ENCODE results near the gene NRIP2.

Gene NRIP2

DNA sequence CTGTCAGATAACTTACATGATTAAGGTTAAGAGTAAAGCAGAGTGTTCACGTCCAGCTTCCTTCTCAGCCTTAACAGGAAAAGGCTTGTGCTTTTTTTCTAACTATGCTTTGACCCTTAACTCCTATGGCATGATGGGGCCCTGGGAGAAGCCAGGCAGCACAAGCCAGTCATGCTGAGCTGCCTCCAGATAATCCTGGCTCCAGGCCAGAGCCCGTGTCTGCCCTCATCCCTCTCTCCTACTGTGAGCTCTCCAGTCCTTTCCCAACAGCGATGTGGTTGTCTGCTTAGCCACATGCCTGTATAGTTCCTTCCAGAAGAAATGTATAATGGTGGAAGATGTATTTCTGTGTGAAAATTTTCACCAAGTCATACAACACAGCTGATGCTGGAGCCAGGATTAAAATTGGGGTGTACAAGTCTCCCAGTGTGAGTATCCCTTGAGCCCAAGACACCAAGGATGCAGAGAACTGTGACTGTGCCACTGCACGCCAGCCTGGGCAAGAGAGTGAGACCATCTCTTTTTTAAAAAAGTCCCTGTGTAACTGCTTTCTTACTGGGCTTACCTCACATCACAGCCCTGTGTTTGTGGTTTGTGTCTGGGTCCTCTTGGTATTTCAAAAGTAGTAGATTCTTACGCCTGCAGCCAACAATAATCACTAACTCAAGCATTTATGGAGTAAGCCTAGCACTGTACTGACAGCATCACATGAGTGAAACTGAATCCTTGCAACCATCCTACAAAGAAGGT, 30.3 kb downstream of the NRIP2 start:
- no peak for DNase-seq

GRCh38 chr12:2803635-2804392, 31.0 kb downstream of the NRIP2 start:
- no peak for DNase-seq

GRCh38 chr12:2801044-2801783, 33.6 kb downstream of the NRIP2 start:
- no peak for DNase-seq

DNA sequence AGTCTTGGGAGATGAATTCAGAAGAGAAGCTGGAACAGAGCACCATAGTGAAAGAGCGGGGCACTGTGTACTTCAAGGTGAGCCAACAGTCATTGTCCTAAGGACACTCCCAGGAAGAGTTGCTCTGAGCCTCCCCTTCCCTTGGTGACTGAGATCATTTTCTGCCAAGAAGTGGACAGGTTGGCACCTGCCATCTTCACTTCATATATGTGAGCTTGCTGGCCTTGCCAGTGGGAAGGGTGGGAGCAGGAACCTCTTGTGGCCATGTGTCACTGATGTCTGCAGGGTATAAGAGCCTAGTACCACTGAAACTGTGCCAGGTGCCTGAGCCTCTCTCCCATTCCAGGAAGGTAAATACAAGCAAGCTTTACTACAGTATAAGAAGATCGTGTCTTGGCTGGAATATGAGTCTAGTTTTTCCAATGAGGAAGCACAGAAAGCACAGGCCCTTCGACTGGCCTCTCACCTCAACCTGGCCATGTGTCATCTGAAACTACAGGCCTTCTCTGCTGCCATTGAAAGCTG, 34.7 kb downstream of the NRIP2 start:
- no peak for DNase-seq

DNA sequence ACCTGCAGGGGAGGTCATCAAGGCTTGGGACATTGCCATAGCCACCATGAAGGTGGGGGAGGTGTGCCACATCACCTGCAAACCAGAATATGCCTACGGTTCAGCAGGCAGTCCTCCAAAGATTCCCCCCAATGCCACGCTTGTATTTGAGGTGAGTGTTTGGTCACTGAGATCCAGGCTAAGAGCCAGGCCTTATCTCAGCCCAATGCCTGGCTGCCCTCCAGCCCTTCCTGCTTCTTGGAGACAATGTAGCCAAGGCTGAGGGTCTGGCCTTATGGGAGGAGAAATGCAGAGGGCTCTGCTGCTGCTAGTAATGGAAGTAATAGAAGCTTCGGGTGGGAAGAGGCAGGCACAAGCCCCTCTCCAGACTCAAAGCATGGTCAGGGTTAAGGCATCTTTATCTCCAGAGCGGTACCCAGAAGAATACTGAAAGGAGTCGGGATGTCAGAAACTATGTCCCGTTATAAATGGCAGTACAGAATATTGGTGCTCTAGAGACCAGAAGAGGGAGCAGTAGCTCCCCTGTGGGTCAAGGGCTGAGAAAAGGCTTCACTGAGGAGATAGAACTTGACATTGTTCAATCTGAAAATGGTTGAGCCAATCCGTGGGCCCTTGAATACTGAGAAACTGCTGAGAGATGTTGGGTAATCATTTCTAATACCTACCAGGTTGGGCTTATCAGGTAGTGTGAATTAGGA, 37.0 kb downstream of the NRIP2 start:
- DNase-seq, result no peak

- no peak for DNase-seq
These were observed 38.6 kb downstream of the NRIP2 start for GRCh38 chr12:2796187-2796666.

DNA sequence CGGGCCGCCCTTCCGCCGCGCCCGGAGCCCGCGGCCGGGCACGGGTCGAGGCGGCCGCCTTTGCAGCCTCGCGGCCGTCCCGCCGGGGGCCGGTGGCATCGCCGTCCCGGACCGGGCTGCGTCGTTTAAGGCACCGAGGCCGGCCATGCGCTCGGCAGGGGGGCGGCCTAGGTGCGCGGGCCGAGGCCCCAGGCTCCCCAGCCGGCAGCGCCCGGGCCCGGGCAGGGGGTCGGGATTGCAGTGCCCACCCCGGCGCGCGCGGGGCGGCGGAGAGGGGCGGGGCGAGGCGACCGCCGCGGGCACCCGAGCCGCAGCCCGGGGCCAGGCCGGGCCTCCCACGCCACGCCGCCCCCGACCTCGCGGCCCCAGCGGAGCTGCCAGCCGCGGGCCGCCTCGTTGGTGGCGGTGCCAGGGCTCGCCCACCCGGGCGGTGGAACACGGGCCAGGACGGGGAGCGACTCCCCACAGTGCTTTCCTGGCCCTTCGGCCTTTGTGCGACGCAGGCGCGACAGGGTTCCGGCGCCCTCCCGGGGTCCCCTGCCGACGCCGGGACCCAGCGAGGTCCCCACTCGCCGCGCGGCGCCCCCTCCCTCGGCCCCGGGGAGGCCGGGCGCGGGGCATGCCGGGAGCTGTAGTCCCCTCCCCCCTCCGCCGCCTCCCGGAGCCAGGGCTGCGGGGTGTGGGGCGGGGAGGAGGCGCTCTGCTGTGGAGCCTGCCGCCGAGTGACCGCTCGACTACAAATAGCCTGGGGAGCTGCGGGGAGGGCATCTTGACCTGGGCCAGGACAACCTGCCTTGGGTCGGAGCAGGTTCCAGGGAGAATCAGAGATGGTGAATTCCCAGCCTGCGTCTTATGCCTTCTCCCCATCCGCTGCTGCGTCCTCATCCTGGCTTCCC, 39.3 kb downstream of the NRIP2 start:
- peak; percentile 78 for DNase-seq

DNA sequence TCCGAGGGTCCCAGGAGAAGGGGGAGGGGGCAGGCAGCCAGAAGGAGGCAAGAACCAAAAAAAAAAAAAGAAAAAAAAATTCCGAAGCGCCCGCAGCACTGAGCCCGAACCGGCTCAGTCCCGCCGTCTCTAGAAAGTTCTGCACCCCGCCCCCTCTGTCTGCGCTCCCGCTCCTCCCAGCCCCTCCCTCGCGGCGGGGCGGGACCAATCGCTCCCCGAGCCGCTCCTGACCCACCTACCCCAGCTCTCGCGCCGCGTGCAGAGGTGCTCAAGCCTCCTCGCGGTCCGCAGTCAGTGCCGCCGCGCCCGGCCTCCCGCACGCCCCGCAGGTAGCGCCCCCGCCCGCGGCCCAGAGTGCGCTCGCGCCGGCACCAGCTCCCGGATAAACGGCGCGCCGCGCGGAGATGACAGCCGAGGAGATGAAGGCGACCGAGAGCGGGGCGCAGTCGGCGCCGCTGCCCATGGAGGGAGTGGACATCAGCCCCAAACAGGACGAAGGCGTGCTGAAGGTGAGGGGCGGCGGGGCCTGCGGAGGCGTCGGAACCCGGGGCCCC, 40.0 kb downstream of the NRIP2 start, which contains the start of gene FKBP4:
TSS of gene FKBP4 (plus strand) at position 235 of the 554 bp plus-strand sequence. CDS start at position 405, 170 bp downstream.
- DNase-seq, result peak; percentile 89

- DNase-seq, result no peak
These were observed 40.6 kb downstream of the NRIP2 start for GRCh38 chr12:2794191-2794735.

DNA sequence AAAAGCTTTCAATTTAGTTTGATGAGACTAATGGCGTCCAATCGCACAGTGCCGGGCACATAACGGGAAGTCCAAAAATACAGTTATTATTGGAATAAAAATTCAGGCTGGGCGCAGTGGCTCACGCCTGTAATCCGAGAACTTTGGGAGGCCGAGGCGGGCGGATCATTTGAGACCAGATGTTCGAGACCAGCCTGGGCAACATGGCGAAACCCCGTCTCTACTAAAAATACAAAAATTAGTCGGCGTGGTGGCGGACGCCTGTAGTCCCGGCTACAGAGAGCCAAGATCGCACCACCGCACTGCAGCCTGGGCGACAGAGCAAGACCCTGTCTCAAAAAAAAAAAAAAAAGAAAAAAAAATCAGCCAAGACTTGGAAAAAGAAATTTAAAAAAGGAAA, 41.3 kb downstream of the NRIP2 start:
- DNase-seq, result no peak

GRCh38 chr12:2792671-2793500, 41.9 kb downstream of the NRIP2 start:
- DNase-seq, result no peak

DNA sequence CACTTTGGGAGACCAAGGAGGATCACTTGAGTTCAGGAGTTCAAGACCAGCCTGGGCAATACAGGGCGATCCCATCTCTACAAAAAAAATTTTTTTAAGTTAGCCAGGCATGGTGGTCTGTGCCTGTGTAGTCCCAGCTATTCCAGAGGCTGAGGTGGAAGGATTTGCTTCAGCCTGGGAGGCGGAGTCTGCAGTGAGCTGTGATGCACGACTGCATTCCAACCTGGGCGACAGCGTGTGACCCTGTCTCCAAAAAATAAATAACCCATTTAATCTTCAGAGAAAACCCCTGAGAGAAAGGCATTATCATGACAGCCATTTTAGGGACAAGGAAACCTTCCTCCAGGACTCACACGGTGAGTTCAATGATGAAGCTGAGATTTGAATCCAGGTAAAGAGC, 43.7 kb downstream of the NRIP2 start:
- DNase-seq, result no peak

DNA sequence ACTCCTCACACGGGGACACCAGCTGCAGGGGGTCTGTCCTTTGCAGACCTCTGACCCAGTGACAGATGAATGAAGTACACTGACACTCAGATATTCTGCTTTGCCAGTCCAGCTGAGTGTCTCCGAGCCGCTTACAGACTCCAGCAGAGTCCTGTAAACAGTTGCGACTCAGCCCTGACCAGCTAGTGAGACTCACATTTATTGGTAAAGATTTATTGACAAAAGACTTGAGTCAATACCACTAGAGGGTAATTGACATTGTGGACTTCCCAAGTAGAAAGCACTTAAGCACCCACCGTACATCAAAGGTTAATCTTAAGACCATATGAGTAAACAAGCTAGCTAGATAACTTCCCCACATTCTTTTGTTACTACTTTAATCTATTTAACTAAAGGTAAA, 49.8 kb downstream of the NRIP2 start:
- DNase-seq, result no peak

GRCh38 chr12:2783936-2784600, 50.8 kb downstream of the NRIP2 start:
- peak; percentile 61 for DNase-seq

GRCh38 chr12:2779281-2779680, 55.6 kb downstream of the NRIP2 start:
- no peak for DNase-seq

- DNase-seq, result no peak
These were observed 58.6 kb downstream of the NRIP2 start for GRCh38 chr12:2776129-2776806.

- no peak for DNase-seq
These were observed 59.4 kb downstream of the NRIP2 start for GRCh38 chr12:2775431-2775830.
